GM12878 (cell line): ENCODE results near the gene KCND3.

Experiments used
- BMI1 ChIP-seq: fragments of 450-650 bp; IDR thresholded peaks from 2 replicates; pipeline ENCODE4 v1.6.1; 2016; ENCODE audit warnings: mild to moderate bottlenecking, moderate library complexity, borderline replicate concordance
- CBFB ChIP-seq: IDR thresholded peaks from 2 replicates; pipeline ENCODE4 v1.6.1; 2016; ENCODE audit warnings: antibody characterized with exemption, low read depth
- CTCF ChIP-seq, 3 experiments: IDR thresholded peaks in 2 of 3; conservative IDR thresholded peaks in 1 of 3; 2 replicates each; pipeline ENCODE4 v1.5.1; 2011; ENCODE audit warnings: low read depth in 3 of 3, low read length in 3 of 3, mild to moderate bottlenecking in 3 of 3, control low read depth in 2 of 3, moderate library complexity in 2 of 3, inconsistent platforms in 1 of 3, mixed read lengths in 1 of 3; ENCODE audit not compliant: control insufficient read depth in 2 of 3, insufficient read depth in 1 of 3; ENCODE audit errors: extremely low read depth in 1 of 3
- GATAD2B ChIP-seq: fragments of 450-650 bp; conservative IDR thresholded peaks from 2 replicates; pipeline ENCODE4 v1.6.1; 2017; ENCODE audit warnings: low read depth, mild to moderate bottlenecking, moderate library complexity
- KDM1A ChIP-seq: fragments of 200-600 bp; sonication (generic); IDR thresholded peaks from 2 replicates; pipeline ENCODE4 v1.6.1; 2016; ENCODE audit warnings: borderline replicate concordance
- MEF2B ChIP-seq: fragments of 450-650 bp; IDR thresholded peaks from 2 replicates; pipeline ENCODE4 v1.6.1; 2018; ENCODE audit warnings: mild to moderate bottlenecking, moderate library complexity; ENCODE audit not compliant: partially characterized antibody, poor library complexity, severe bottlenecking
- NKRF ChIP-seq: fragments of 450-650 bp; conservative IDR thresholded peaks from 2 replicates; pipeline ENCODE4 v1.6.1; 2017; ENCODE audit warnings: mild to moderate bottlenecking, moderate library complexity
- SUPT20H ChIP-seq: IDR thresholded peaks from 2 replicates; pipeline ENCODE4 v1.6.1; 2011; ENCODE audit warnings: low read depth, mild to moderate bottlenecking, low read length, moderate library complexity, borderline replicate concordance; ENCODE audit not compliant: control insufficient read depth

- TF ChIP-seq NKRF: no peak
- no peak for TF ChIP-seq CTCF (IDR thresholded peaks at IDR 0.05 in 2 of 3, conservative IDR thresholded peaks at IDR 0.05 in 1 of 3; ENCODE audit: control insufficient read depth in 2 of 3, extremely low read depth in 1 of 3, insufficient read depth in 1 of 3, low read depth in 3 of 3, low read length in 3 of 3)
- TF ChIP-seq CBFB: no peak
- no peak for TF ChIP-seq GATAD2B
- TF ChIP-seq SUPT20H: no peak
- TF ChIP-seq BMI1: no peak
- TF ChIP-seq MEF2B: no peak
- TF ChIP-seq KDM1A: no peak
Measured at GRCh38 chr1:111911061-111911460, 78.4 kb downstream of the KCND3 start.
